ENCODE results near the gene PCSK4. TPM values are rescaled to one million over a fixed set of nuclear protein-coding genes. Genes with fewer than 3 reads are reported as not detected.

The PCSK4 gene
- total and polyA plus RNA-seq, 9 of the 15 experiments (the other 6 are each of a cell fraction or from before 2014, with no cell fraction given) = 0.01 to 9.1 (median 2.1) TPM; not detected in 1

DNA sequence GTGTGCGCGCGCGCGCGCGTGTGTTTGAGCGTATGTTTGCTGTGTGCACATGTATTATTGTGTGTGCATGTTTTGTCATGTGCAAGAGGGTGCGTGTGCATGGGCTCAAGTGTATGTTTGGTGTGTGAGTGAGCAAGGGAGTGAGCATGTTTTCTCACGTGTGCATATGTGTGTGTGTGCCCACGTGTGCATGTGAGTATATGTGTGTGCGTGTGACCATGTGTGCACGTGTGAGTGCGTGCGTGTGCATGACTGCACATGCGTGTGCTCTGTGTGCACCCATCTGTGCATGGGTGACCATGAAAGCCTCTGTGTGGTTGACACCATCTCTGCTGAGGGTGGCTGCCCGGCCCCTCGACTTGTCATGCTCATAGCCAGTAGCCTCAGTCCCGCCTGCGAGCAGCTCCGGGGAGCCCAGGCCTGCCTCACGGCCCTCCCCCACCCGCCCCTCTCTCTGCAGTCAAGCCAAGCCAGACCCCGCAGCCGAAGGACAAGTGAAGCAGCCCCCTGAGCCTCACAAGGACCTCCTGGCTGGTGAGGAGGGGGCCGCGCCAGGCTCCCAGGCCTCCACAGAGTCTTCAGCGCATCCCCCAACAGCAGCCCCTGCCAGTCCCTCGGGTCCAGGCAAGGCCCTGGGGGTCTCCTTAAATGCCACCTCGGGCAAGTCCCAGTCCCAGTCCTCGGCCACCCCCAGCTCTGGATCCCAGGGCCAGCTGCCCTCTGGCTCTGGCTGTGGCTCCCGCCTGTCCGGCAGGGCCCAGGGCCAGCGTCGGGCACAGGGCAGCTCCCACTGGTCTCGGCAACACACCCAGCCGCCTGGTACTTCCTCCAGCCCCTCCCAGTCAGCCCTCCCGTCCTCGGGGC, 6.8 kb upstream of the PCSK4 start (continued):
- no peak for TF ChIP-seq ZBTB1 (CRISPR knock-in tag; IDR thresholded peaks at IDR 0.05; ENCODE audit: borderline replicate concordance, low read depth)

DNA sequence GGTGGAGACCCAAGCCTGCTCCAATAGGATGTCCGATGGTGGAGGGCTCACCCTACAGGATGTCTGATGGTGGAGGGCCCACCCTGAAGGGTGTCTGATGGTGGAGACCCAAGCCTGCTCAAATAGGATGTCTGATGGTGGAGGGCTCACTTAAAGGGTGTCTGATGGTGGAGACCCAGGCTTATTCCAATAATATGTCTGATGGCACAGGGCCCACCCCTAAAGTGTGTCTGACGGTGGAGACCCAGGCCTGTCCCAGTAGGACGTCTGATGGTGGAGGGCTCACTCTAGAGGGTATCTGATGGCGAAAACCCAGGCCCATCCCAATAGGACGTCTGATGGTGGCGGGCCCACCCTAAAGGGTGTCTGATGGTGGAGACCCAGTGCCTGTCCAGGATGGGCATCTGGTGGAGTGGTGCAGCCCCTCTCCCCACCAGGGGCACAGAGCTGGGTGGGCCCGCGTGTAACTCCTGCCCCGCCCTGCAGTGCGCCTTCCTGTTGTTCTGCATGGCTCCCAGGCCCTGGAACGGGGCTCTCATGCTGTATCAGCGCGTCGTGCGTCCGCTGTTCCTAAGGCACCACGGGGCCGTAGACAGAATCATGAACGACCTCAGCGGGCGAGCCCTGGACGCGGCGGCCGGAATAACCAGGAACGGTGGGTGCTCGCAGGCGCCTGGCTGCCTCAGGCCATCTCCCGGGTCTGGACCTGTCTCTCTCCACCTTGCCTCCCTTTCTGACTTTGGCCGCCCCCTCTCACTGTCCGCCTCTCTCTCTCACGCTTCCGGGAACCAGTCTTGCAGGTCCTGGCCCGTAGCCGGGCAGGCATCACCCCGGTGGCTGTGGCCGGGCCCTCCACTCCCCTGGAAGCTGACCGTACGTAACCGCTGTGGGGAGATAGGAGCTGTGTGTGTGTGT, 5.9 kb upstream of the PCSK4 start:
- H3K4me3 ChIP-seq = no peak overlapping the region
- no peaks in the 10 kb centered on the region for H3K9me3 ChIP-seq (replicated peaks; ENCODE audit: control insufficient read depth, insufficient read depth, low read depth, low read length)
- FAIRE-seq = no peak
- WGBS (ENCODE audit: insufficient coverage, low coverage, missing lambda C conversion rate) = 73% methylated on average over 34 of the region's 40 CpGs
- ChIA-PET POLR2A (no interaction called here), CTCF (ENCODE audit: low intra/inter-chr PET ratio) (no interaction called here)
- in situ Hi-C loops (cut with MboI) (no loop called here), intact Hi-C loops (cut with micrococcal nuclease) (no loop called here)
- no peak for DNase-seq (ENCODE audit: extremely low read depth in 1 of 4, low spot score in 3 of 4)
- H3K36me3 ChIP-seq (ENCODE audit: control insufficient read depth, insufficient read depth, low read length) = no peaks in the 10 kb centered on the region
- H3K9ac ChIP-seq (ENCODE audit: insufficient read depth in 1 of 2, low read depth in 2 of 2, low read length in 2 of 2) = peak overlapping the region in 1 of 2 experiments; percentile 75; a peak in 2 of 4 replicates
- no peak overlapping the region for H3K4me2 ChIP-seq (ENCODE audit: insufficient read depth, low read length)
- BruUV-seq (replicated peaks) = no TSS peak
- H3K27me3 ChIP-seq (ENCODE audit: control insufficient read depth in 2 of 2, insufficient read depth in 2 of 2, low read length in 2 of 2) = no peaks in the 10 kb centered on the region
- H3K27ac ChIP-seq (ENCODE audit: extremely low read depth, low read depth, low read length) = no peak overlapping the region
- no peak for ATAC-seq
- peaks cover 26% of the 10 kb centered on the region for H3K79me2 ChIP-seq (ENCODE audit: control insufficient read depth, insufficient read depth, low read length)
- no peak overlapping the region for H2AFZ ChIP-seq (ENCODE audit: low read depth, low read length)
- H3K9me1 ChIP-seq (ENCODE audit: control insufficient read depth, insufficient read depth, low read length) = no peaks in the 10 kb centered on the region
- H3K4me1 ChIP-seq (replicated peaks in 1 of 2; ENCODE audit: control insufficient read depth in 2 of 2, insufficient read depth in 2 of 2, low read length in 2 of 2) = peaks cover 21 to 87% of the 10 kb centered on the region in 2 experiments
- H4K20me1 ChIP-seq (replicated peaks; ENCODE audit: control insufficient read depth, insufficient read depth, low read length) = peaks cover 6% of the 10 kb centered on the region; the same call in 1 of the 2 replicates
- TF ChIP-seq, protein P1, sequence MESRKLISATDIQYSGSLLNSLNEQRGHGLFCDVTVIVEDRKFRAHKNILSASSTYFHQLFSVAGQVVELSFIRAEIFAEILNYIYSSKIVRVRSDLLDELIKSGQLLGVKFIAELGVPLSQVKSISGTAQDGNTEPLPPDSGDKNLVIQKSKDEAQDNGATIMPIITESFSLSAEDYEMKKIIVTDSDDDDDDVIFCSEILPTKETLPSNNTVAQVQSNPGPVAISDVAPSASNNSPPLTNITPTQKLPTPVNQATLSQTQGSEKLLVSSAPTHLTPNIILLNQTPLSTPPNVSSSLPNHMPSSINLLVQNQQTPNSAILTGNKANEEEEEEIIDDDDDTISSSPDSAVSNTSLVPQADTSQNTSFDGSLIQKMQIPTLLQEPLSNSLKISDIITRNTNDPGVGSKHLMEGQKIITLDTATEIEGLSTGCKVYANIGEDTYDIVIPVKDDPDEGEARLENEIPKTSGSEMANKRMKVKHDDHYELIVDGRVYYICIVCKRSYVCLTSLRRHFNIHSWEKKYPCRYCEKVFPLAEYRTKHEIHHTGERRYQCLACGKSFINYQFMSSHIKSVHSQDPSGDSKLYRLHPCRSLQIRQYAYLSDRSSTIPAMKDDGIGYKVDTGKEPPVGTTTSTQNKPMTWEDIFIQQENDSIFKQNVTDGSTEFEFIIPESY (CRISPR knock-in tag; IDR thresholded peaks at IDR 0.05) = peak; percentile 91
- TF ChIP-seq ZNF232 (CRISPR knock-in tag; IDR thresholded peaks at IDR 0.05) = no peak
- TF ChIP-seq, protein P2, sequence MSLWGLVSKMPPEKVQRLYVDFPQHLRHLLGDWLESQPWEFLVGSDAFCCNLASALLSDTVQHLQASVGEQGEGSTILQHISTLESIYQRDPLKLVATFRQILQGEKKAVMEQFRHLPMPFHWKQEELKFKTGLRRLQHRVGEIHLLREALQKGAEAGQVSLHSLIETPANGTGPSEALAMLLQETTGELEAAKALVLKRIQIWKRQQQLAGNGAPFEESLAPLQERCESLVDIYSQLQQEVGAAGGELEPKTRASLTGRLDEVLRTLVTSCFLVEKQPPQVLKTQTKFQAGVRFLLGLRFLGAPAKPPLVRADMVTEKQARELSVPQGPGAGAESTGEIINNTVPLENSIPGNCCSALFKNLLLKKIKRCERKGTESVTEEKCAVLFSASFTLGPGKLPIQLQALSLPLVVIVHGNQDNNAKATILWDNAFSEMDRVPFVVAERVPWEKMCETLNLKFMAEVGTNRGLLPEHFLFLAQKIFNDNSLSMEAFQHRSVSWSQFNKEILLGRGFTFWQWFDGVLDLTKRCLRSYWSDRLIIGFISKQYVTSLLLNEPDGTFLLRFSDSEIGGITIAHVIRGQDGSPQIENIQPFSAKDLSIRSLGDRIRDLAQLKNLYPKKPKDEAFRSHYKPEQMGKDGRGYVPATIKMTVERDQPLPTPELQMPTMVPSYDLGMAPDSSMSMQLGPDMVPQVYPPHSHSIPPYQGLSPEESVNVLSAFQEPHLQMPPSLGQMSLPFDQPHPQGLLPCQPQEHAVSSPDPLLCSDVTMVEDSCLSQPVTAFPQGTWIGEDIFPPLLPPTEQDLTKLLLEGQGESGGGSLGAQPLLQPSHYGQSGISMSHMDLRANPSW (CRISPR knock-in tag; IDR thresholded peaks at IDR 0.05) = no peak
- no peak for TF ChIP-seq ZEB2 (IDR thresholded peaks at IDR 0.05)
- TF ChIP-seq, protein P3, sequence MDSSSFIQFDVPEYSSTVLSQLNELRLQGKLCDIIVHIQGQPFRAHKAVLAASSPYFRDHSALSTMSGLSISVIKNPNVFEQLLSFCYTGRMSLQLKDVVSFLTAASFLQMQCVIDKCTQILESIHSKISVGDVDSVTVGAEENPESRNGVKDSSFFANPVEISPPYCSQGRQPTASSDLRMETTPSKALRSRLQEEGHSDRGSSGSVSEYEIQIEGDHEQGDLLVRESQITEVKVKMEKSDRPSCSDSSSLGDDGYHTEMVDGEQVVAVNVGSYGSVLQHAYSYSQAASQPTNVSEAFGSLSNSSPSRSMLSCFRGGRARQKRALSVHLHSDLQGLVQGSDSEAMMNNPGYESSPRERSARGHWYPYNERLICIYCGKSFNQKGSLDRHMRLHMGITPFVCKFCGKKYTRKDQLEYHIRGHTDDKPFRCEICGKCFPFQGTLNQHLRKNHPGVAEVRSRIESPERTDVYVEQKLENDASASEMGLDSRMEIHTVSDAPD (CRISPR knock-in tag; IDR thresholded peaks at IDR 0.05) = no peak
- TF ChIP-seq POLR2G (IDR thresholded peaks at IDR 0.05; ENCODE audit: low read depth, low read length) = peak; percentile 58
- TF ChIP-seq, protein P4, sequence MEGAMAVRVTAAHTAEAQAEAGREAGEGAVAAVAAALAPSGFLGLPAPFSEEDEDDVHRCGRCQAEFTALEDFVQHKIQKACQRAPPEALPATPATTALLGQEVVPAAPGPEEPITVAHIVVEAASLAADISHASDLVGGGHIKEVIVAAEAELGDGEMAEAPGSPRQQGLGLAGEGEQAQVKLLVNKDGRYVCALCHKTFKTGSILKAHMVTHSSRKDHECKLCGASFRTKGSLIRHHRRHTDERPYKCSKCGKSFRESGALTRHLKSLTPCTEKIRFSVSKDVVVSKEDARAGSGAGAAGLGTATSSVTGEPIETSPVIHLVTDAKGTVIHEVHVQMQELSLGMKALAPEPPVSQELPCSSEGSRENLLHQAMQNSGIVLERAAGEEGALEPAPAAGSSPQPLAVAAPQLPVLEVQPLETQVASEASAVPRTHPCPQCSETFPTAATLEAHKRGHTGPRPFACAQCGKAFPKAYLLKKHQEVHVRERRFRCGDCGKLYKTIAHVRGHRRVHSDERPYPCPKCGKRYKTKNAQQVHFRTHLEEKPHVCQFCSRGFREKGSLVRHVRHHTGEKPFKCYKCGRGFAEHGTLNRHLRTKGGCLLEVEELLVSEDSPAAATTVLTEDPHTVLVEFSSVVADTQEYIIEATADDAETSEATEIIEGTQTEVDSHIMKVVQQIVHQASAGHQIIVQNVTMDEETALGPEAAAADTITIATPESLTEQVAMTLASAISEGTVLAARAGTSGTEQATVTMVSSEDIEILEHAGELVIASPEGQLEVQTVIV (CRISPR knock-in tag; IDR thresholded peaks at IDR 0.05; ENCODE audit: borderline replicate concordance) = no peak
